ENCODE measurements around the gene CALR3.

Gene CALR3

DNA sequence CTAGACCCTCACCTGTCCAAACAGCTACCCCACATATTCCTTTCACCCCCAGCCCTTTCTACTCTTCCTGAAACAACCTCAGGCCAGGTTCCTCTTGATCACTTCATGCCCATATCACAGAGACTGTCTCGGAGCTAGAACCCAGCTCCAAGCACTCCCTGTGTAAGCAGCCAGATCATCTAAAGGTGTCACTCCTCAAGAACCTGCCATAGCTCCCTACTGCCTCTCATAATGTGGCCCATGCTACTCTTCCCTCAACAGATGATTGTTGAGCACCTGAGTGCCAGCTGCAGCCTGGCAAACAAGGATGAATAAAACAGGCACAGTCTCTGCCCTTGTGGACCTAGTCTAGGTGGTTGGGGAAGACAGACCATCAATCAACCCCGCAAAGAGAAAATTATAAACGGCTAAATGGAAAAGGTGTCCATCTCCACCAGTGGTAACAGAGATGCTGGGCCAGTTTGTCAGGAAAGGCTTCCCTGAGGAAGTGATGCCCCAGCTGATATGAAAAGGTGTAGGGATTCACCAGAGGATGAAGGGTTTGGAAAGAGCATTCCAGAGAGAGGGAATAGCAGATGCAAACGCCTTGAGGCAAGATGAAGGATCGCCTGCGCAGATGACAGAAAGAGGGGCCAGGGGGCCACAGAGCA, 32.5 kb downstream of the CALR3 start:
- TF ChIP-seq FOXP2 (optimal IDR thresholded peaks at IDR 0.05; ENCODE audit: borderline replicate concordance, extremely low read depth, extremely low read length, insufficient read depth) (no peak), POLR2AphosphoS5 (IDR thresholded peaks at IDR 0.05; ENCODE audit: low read depth, low read length) (no peak), SIN3A (IDR thresholded peaks at IDR 0.05; ENCODE audit: borderline replicate concordance, insufficient read depth, low read length) (no peak), TAF1 (IDR thresholded peaks at IDR 0.05; ENCODE audit: borderline replicate concordance, insufficient read depth, low read length) (no peak)
- TF ChIP-seq, protein P1, sequence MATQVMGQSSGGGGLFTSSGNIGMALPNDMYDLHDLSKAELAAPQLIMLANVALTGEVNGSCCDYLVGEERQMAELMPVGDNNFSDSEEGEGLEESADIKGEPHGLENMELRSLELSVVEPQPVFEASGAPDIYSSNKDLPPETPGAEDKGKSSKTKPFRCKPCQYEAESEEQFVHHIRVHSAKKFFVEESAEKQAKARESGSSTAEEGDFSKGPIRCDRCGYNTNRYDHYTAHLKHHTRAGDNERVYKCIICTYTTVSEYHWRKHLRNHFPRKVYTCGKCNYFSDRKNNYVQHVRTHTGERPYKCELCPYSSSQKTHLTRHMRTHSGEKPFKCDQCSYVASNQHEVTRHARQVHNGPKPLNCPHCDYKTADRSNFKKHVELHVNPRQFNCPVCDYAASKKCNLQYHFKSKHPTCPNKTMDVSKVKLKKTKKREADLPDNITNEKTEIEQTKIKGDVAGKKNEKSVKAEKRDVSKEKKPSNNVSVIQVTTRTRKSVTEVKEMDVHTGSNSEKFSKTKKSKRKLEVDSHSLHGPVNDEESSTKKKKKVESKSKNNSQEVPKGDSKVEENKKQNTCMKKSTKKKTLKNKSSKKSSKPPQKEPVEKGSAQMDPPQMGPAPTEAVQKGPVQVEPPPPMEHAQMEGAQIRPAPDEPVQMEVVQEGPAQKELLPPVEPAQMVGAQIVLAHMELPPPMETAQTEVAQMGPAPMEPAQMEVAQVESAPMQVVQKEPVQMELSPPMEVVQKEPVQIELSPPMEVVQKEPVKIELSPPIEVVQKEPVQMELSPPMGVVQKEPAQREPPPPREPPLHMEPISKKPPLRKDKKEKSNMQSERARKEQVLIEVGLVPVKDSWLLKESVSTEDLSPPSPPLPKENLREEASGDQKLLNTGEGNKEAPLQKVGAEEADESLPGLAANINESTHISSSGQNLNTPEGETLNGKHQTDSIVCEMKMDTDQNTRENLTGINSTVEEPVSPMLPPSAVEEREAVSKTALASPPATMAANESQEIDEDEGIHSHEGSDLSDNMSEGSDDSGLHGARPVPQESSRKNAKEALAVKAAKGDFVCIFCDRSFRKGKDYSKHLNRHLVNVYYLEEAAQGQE (IDR thresholded peaks at IDR 0.05; ENCODE audit: insufficient read depth in 1 of 2, low read depth in 2 of 2, low read length in 2 of 2), result no peak

DNA sequence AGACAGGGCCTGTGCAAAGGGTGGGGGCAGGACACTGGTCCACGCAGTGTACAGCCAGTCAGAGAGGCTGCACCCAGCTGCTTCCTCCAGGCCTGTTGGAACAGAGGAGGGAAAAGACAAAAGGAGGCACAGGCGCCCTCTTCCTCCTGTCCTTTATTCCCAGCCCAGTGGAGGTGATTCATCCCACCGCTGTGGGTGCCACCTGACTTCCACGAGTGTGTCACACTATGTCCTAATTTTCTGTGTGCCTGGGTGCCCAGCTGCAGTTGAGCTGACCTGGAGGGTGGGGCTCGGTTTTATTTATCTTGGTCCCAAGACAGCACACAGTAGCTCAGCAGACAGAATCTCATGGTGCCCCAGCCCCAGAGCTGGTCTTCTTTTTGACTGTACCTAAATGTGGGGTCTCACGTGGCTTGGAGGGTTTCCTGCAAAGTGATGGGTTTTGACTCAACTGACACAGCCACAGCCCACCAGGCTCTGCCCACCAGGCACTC, 33.2 kb downstream of the CALR3 start:
- no peak for TF ChIP-seq POLR2AphosphoS5 (IDR thresholded peaks at IDR 0.05; ENCODE audit: low read depth, low read length)
- TF ChIP-seq, protein P1 (IDR thresholded peaks at IDR 0.05; ENCODE audit: insufficient read depth in 1 of 2, low read depth in 2 of 2, low read length in 2 of 2), result no peak
- no peak for TF ChIP-seq FOXP2 (optimal IDR thresholded peaks at IDR 0.05; ENCODE audit: borderline replicate concordance, extremely low read depth, extremely low read length, insufficient read depth)
- TF ChIP-seq TAF1 (IDR thresholded peaks at IDR 0.05; ENCODE audit: borderline replicate concordance, insufficient read depth, low read length), result no peak
- TF ChIP-seq SIN3A (IDR thresholded peaks at IDR 0.05; ENCODE audit: borderline replicate concordance, insufficient read depth, low read length), result no peak

DNA sequence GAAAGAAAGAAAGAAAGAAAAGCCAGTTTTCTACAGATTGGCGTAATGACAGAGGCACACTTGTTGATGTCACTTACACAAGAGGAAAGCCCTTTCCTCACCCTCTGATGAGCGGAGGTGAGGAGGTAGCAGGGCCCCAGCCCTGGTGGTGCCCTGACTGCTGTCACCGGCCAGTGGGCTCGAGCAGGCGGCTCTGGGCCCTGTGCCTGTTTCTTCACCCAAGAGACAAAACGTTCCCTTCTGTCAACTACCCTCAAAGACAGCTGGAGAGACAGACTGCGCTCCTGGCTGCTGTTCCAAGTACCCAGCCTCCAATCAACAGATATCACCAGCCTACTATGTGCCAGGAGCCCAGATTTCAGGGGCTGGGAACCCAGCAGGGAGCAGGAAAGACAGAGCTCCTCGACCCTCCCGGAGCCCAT, 34.3 kb downstream of the CALR3 start:
- no peak for TF ChIP-seq FOXP2 (optimal IDR thresholded peaks at IDR 0.05; ENCODE audit: borderline replicate concordance, extremely low read depth, extremely low read length, insufficient read depth)
- TF ChIP-seq POLR2AphosphoS5 (IDR thresholded peaks at IDR 0.05; ENCODE audit: low read depth, low read length), result no peak
- no peak for TF ChIP-seq SIN3A (IDR thresholded peaks at IDR 0.05; ENCODE audit: borderline replicate concordance, insufficient read depth, low read length)
- TF ChIP-seq, protein P1 (IDR thresholded peaks at IDR 0.05; ENCODE audit: insufficient read depth in 1 of 2, low read depth in 2 of 2, low read length in 2 of 2), result no peak
- no peak for TF ChIP-seq TAF1 (IDR thresholded peaks at IDR 0.05; ENCODE audit: borderline replicate concordance, insufficient read depth, low read length)

DNA sequence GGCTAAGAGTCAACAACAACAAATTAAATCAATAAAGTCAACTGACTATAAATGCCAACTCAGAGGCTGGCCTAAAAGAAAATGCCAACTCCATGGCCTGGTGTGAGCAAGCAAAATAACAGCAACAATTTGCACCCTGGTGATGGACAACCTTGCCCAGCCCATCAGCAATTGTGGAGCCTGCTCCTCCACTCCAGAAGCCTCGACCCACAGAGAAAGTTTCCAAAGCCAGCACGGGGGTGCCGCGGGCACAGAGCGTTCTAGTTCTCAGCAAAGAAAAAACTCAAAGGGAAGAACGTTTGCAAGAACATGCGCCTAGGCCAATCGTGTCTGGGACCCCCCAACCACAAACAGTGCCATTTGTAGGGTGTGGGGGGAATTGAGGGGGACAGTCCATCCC, 35.5 kb downstream of the CALR3 start:
- TF ChIP-seq POLR2AphosphoS5 (IDR thresholded peaks at IDR 0.05; ENCODE audit: low read depth, low read length), result no peak
- no peak for TF ChIP-seq FOXP2 (optimal IDR thresholded peaks at IDR 0.05; ENCODE audit: borderline replicate concordance, extremely low read depth, extremely low read length, insufficient read depth)
- TF ChIP-seq SIN3A (IDR thresholded peaks at IDR 0.05; ENCODE audit: borderline replicate concordance, insufficient read depth, low read length), result no peak
- TF ChIP-seq, protein P1 (IDR thresholded peaks at IDR 0.05; ENCODE audit: insufficient read depth in 1 of 2, low read depth in 2 of 2, low read length in 2 of 2), result no peak
